Mesothelial cell of epicardium (in vitro differentiated cells): Measurements from ENCODE around the gene HNRNPAB. TPM values are rescaled to one million over a fixed set of nuclear protein-coding genes. Genes with fewer than 3 reads are reported as not detected.
"Not testable (repeated sequence)": the region's sequence is repeated elsewhere in the genome, so short reads cannot be mapped to it uniquely, and the experiment has no call there.

Source experiments
- DNase-seq, 2 experiments: peaks; one replicate each; pipeline ENCODE4 v3.0.0; 2021; ENCODE audit warnings: low spot score in 2 of 2; ENCODE audit not compliant: unreplicated experiment in 2 of 2
- H3K27ac Mint-ChIP-seq: 2 replicates; pipeline ENCODE4 v1.8.0; 2021; ENCODE audit warnings: mixed read lengths
- H3K27me3 Mint-ChIP-seq: 2 replicates; pipeline ENCODE4 v1.8.0; 2021; ENCODE audit warnings: low read depth, mixed read lengths
- H3K36me3 Mint-ChIP-seq: 2 replicates; pipeline ENCODE4 v1.8.0; 2021; ENCODE audit warnings: mixed read lengths
- H3K4me1 Mint-ChIP-seq: 2 replicates; pipeline ENCODE4 v1.8.0; 2021; ENCODE audit warnings: mixed read lengths
- H3K4me3 Mint-ChIP-seq: 2 replicates; pipeline ENCODE4 v1.8.0; 2021; ENCODE audit warnings: mild to moderate bottlenecking, moderate library complexity, mixed read lengths
- H3K9me3 Mint-ChIP-seq: 2 replicates; pipeline ENCODE4 v1.8.0; 2021; ENCODE audit warnings: mixed read lengths
- CTCF ChIP-seq: fragments of 200-600 bp; sonication (generic); IDR thresholded peaks from one replicate; pipeline ENCODE4 v1.5.0; 2021; ENCODE audit warnings: antibody characterized with exemption; ENCODE audit not compliant: unreplicated experiment
- total RNA-seq: library from RNA; stranded (reverse); gene quantifications from 3 replicates; pipeline ENCODE4 v1.2.1, GENCODE V29; 2021

HNRNPAB gene
- total RNA-seq, 1 donor from 2014 or later: 204 TPM

GRCh38 chr5:178227929-178228328 is 23.6 kb downstream of the HNRNPAB start:
- H3K4me3 Mint-ChIP-seq: no peak overlapping the region

GRCh38 chr5:178228609-178229008 is 24.3 kb downstream of the HNRNPAB start:
- H3K36me3 Mint-ChIP-seq: peaks cover 38% of the 10 kb centered on the region
- TF ChIP-seq CTCF: no peak

More at GRCh38 chr5:178227929-178228328, 23.6 kb downstream of the HNRNPAB start:
- Mint-ChIP-seq H3K4me1 (peaks cover 21% of the 10 kb centered on the region), H3K36me3 (peaks cover 41% of the 10 kb centered on the region), H3K27me3 (no peaks in the 10 kb centered on the region), H3K9me3 (peaks cover 11% of the 10 kb centered on the region), H3K27ac (no peak overlapping the region)
- DNase-seq: no peak
- no peak for TF ChIP-seq CTCF

GRCh38 chr5:178229111-178229510 is 24.8 kb downstream of the HNRNPAB start:
- peaks cover 11% of the 10 kb centered on the region for H3K9me3 Mint-ChIP-seq
- H3K27ac Mint-ChIP-seq, H3K27me3 Mint-ChIP-seq, H3K4me3 Mint-ChIP-seq, DNase-seq: not testable (repeated sequence)
- H3K36me3 Mint-ChIP-seq: peaks cover 35% of the 10 kb centered on the region
- H3K4me1 Mint-ChIP-seq: peaks cover 25% of the 10 kb centered on the region

More at GRCh38 chr5:178228609-178229008, 24.3 kb downstream of the HNRNPAB start:
- Mint-ChIP-seq H3K4me3 (no peak overlapping the region), H3K27ac (no peak overlapping the region), H3K9me3 (peaks cover 11% of the 10 kb centered on the region), H3K4me1 (peaks cover 25% of the 10 kb centered on the region), H3K27me3 (no peaks in the 10 kb centered on the region)
- no peak for DNase-seq

GRCh38 chr5:178229861-178230260 is 25.5 kb downstream of the HNRNPAB start:
- TF ChIP-seq CTCF: no peak
- no peaks in the 10 kb centered on the region for H3K27me3 Mint-ChIP-seq
- H3K27ac Mint-ChIP-seq: peak overlapping the region; percentile 39
- H3K4me1 Mint-ChIP-seq: peaks cover 26% of the 10 kb centered on the region
- H3K9me3 Mint-ChIP-seq: peaks cover 11% of the 10 kb centered on the region
- peak overlapping the region; percentile 51 for H3K4me3 Mint-ChIP-seq
- DNase-seq: no peak
- peaks cover 34% of the 10 kb centered on the region for H3K36me3 Mint-ChIP-seq

GRCh38 chr5:178230879-178231538 is 26.7 kb downstream of the HNRNPAB start:
- H3K4me1 Mint-ChIP-seq: peaks cover 27% of the 10 kb centered on the region
- no peaks in the 10 kb centered on the region for H3K27me3 Mint-ChIP-seq
- H3K27ac Mint-ChIP-seq: peak overlapping the region; percentile 85
- peaks cover 11% of the 10 kb centered on the region for H3K9me3 Mint-ChIP-seq
- no peak for DNase-seq
- TF ChIP-seq CTCF: no peak
- H3K4me3 Mint-ChIP-seq: peak overlapping the region; percentile 76
- H3K36me3 Mint-ChIP-seq: peaks cover 31% of the 10 kb centered on the region

- H3K4me3 Mint-ChIP-seq: peak overlapping the region; percentile 76
- peaks cover 11% of the 10 kb centered on the region for H3K9me3 Mint-ChIP-seq
- no peak for TF ChIP-seq CTCF
- DNase-seq: no peak
- H3K4me1 Mint-ChIP-seq: peaks cover 27% of the 10 kb centered on the region
- no peaks in the 10 kb centered on the region for H3K27me3 Mint-ChIP-seq
- H3K27ac Mint-ChIP-seq: peak overlapping the region; percentile 85
- peaks cover 28% of the 10 kb centered on the region for H3K36me3 Mint-ChIP-seq
Measured at GRCh38 chr5:178231539-178232123, 27.3 kb downstream of the HNRNPAB start.
